ENCODE results near the gene P3H3. TPM values are rescaled to one million over a fixed set of nuclear protein-coding genes. Genes with fewer than 3 reads are reported as not detected.

Gene P3H3
- total and polyA plus RNA-seq, 2 of the 4 experiments (the other 2 are of a cell fraction): 27.8 to 83.9 TPM

- no peak overlapping the region for H4K91ac ChIP-seq (ENCODE audit: insufficient read depth, low read depth, low read length)
- no peak overlapping the region for H3K27ac ChIP-seq (ENCODE audit: insufficient read depth, low read length)
- no peaks in the 10 kb centered on the region for H3K9me1 ChIP-seq (ENCODE audit: insufficient read depth, low read length)
- H3K23ac ChIP-seq (ENCODE audit: low read depth, low read length): no peak overlapping the region
- H3K4ac ChIP-seq (ENCODE audit: low read depth, low read length): no peak overlapping the region
- no peak overlapping the region for H2AK9ac ChIP-seq (replicated peaks; ENCODE audit: low read depth, low read length, poor library complexity)
- peaks cover 0 to 3% of the 10 kb centered on the region in 2 experiments; a peak in 2 of 4 replicates for H3K79me1 ChIP-seq (ENCODE audit: low read depth in 1 of 2, low read length in 2 of 2)
- no peak overlapping the region for H3K56ac ChIP-seq (ENCODE audit: extremely low read depth, insufficient read depth, low read length)
- no peak overlapping the region for H2AK5ac ChIP-seq (ENCODE audit: low read depth, low read length)
- H2BK120ac ChIP-seq (ENCODE audit: low read depth, low read length): no peak overlapping the region
- DNase-seq (no peak), ATAC-seq (ENCODE audit: low read depth) (no peak)
- H3K4me2 ChIP-seq (ENCODE audit: low read depth, low read length): no peak overlapping the region
- BruUV-seq (replicated peaks): no TSS peak
- no peak overlapping the region for H4K5ac ChIP-seq (ENCODE audit: low read depth, low read length)
- ChIA-PET CTCF (no interaction called here), POLR2A (ENCODE audit: unreplicated experiment) (no interaction called here)
- H3K36me3 ChIP-seq (ENCODE audit: control insufficient read depth, insufficient read depth, low read length): peaks cover 70% of the 10 kb centered on the region
- peaks cover 3% of the 10 kb centered on the region for H4K20me1 ChIP-seq (ENCODE audit: insufficient read depth, low read length)
- H3K9me3 ChIP-seq (ENCODE audit: control insufficient read depth, insufficient read depth, low read length): no peaks in the 10 kb centered on the region
- TF ChIP-seq RAD21 (IDR thresholded peaks at IDR 0.05; ENCODE audit: low read length) (no peak), FOS (IDR thresholded peaks at IDR 0.05; ENCODE audit: low read depth, low read length) (no peak), ELK1 (IDR thresholded peaks at IDR 0.05; ENCODE audit: borderline replicate concordance, low read depth, low read length) (no peak), MAFK (IDR thresholded peaks at IDR 0.05; ENCODE audit: low read depth, low read length) (no peak), NFE2L2 (IDR thresholded peaks at IDR 0.05; ENCODE audit: low read depth, low read length) (no peak), POLR2A (IDR thresholded peaks at IDR 0.05; ENCODE audit: low read depth, low read length) (no peak), MXI1 (IDR thresholded peaks at IDR 0.05; ENCODE audit: borderline replicate concordance, low read depth, low read length) (no peak), SMC3 (IDR thresholded peaks at IDR 0.05; ENCODE audit: low read depth, low read length) (no peak), CHD1 (IDR thresholded peaks at IDR 0.05; ENCODE audit: low read depth, low read length) (no peak), RCOR1 (IDR thresholded peaks at IDR 0.05; ENCODE audit: insufficient replicate concordance, low read length) (no peak), CEBPB (IDR thresholded peaks at IDR 0.05; ENCODE audit: low read depth, low read length) (no peak), MAZ (IDR thresholded peaks at IDR 0.05; ENCODE audit: borderline replicate concordance, low read depth, low read length) (no peak), RFX5 (IDR thresholded peaks at IDR 0.05; ENCODE audit: low read depth, low read length) (no peak), BHLHE40 (IDR thresholded peaks at IDR 0.05; ENCODE audit: low read depth, low read length) (no peak)
- TF ChIP-seq, protein P1, sequence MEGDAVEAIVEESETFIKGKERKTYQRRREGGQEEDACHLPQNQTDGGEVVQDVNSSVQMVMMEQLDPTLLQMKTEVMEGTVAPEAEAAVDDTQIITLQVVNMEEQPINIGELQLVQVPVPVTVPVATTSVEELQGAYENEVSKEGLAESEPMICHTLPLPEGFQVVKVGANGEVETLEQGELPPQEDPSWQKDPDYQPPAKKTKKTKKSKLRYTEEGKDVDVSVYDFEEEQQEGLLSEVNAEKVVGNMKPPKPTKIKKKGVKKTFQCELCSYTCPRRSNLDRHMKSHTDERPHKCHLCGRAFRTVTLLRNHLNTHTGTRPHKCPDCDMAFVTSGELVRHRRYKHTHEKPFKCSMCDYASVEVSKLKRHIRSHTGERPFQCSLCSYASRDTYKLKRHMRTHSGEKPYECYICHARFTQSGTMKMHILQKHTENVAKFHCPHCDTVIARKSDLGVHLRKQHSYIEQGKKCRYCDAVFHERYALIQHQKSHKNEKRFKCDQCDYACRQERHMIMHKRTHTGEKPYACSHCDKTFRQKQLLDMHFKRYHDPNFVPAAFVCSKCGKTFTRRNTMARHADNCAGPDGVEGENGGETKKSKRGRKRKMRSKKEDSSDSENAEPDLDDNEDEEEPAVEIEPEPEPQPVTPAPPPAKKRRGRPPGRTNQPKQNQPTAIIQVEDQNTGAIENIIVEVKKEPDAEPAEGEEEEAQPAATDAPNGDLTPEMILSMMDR (conservative IDR thresholded peaks at IDR 0.05; ENCODE audit: low read depth, low read length): no peak
- TF ChIP-seq, protein P2, sequence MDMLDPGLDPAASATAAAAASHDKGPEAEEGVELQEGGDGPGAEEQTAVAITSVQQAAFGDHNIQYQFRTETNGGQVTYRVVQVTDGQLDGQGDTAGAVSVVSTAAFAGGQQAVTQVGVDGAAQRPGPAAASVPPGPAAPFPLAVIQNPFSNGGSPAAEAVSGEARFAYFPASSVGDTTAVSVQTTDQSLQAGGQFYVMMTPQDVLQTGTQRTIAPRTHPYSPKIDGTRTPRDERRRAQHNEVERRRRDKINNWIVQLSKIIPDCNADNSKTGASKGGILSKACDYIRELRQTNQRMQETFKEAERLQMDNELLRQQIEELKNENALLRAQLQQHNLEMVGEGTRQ (IDR thresholded peaks at IDR 0.05; ENCODE audit: low read depth, low read length): no peak
- H2BK15ac ChIP-seq (ENCODE audit: low read depth, low read length): no peak overlapping the region
- H3K4me1 ChIP-seq (ENCODE audit: control insufficient read depth, insufficient read depth, low read length): no peaks in the 10 kb centered on the region
- H3K4me3 ChIP-seq (ENCODE audit: insufficient read depth, low read depth, low read length): no peak overlapping the region
- no peak overlapping the region for H2BK20ac ChIP-seq (ENCODE audit: low read depth, low read length)
- no peak overlapping the region for H2AFZ ChIP-seq (replicated peaks; ENCODE audit: low read length, poor library complexity)
- dilution Hi-C loops (cut with HindIII; ENCODE audit: low sequenced_read_pairs, unreplicated experiment): no loop called here
- H3K18ac ChIP-seq (ENCODE audit: low read depth, low read length): no peak overlapping the region
- H4K8ac ChIP-seq (ENCODE audit: low read depth in 2 of 2, low read length in 2 of 2): no peak overlapping the region
- H3K27me3 ChIP-seq (ENCODE audit: control insufficient read depth, insufficient read depth, low read length): no peaks in the 10 kb centered on the region
- H3K9ac ChIP-seq (ENCODE audit: low read depth, low read length): no peak overlapping the region
- no peak overlapping the region for H2BK5ac ChIP-seq (ENCODE audit: low read depth, low read length, poor library complexity, severe bottlenecking)
- intact Hi-C loops (cut with micrococcal nuclease): no loop called here
- in situ Hi-C loops (cut with MboI; ENCODE audit: low sequenced_read_pairs): no loop called here
- H3K14ac ChIP-seq (replicated peaks; ENCODE audit: low read depth, low read length): no peak overlapping the region
- no CpG with 5 or more reads among the region's 1 CpG for WGBS, 2 experiments (ENCODE audit: extremely low coverage in 2 of 2, insufficient read length in 1 of 2)
Observed at GRCh38 chr12:6840330-6840729, 12.1 kb downstream of the P3H3 start.
